ENCODE data around the gene TAL1.

Gene TAL1

DNA sequence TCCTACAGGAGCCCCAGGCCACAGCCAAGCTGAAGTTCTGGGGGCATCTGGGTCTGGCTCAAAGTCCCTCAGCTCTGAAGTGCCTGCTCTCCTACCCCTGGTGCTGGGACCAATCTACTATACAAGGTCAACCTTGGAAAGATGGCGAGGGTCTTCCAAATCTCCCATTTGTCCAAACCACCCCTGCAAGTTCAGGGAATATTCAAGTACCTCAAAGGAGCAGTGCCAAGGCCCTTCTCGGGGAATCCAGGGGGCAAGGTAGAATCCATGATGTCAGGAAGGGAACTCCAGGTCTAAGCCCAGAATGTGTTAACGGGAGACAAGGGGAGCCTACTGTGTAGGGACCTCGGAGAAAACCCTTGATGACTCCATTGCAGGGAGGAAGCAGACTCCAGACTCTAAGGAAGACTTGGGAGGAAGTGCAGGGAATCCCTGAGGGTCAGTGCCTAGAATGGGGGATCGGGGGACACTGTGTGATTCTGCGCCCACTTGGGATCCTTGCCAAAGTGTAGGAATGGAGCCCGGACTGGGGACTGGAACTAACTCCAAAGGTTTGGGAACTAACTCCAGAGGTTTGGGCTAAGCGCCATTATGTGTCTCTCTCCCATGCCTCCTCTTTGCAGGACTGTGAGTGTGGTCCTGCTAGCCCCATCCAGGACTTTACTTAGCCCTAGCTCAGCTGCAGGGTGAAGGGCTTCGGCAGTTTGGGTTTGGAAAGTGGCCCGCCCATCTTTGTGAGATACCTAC, 8.7 kb downstream of the TAL1 start:
- peaks cover 62 to 75% of the 10 kb centered on the region in 2 donors for H3K27me3 ChIP-seq (ENCODE audit: control insufficient read depth in 1 of 2, insufficient read depth in 2 of 2, low read length in 2 of 2)

GRCh38 chr1:47222476-47222875, 9.5 kb downstream of the TAL1 start:
- H3K27ac ChIP-seq (ENCODE audit: low read length): no peak overlapping the region
- peaks cover 7% of the 10 kb centered on the region for H3K4me1 ChIP-seq (ENCODE audit: control insufficient read depth, insufficient read depth, low read length)
- peaks cover 0 to 3% of the 10 kb centered on the region in 2 donors for H3K9me3 ChIP-seq (ENCODE audit: control insufficient read depth in 2 of 2, low read length in 2 of 2)
- peaks cover 53 to 66% of the 10 kb centered on the region in 2 donors for H3K27me3 ChIP-seq (ENCODE audit: control insufficient read depth in 1 of 2, insufficient read depth in 2 of 2, low read length in 2 of 2)
- H3K9ac ChIP-seq (ENCODE audit: low read length in 2 of 2): no peak overlapping the region
- H3K4me3 ChIP-seq (ENCODE audit: low read length in 2 of 2): no peak overlapping the region
- no peaks in the 10 kb centered on the region for H3K36me3 ChIP-seq (ENCODE audit: control insufficient read depth in 2 of 2, insufficient read depth in 2 of 2, low read length in 2 of 2)

More for the DNA sequence above, 8.7 kb downstream of the TAL1 start:
- Histone ChIP-seq H3K4me3 (ENCODE audit: low read length in 2 of 2) (no peak overlapping the region), H3K9me3 (ENCODE audit: control insufficient read depth in 2 of 2, low read length in 2 of 2) (peaks cover 0 to 3% of the 10 kb centered on the region in 2 donors), H3K9ac (ENCODE audit: low read length in 2 of 2) (no peak overlapping the region), H3K27ac (ENCODE audit: low read length) (no peak overlapping the region), H3K4me1 (ENCODE audit: control insufficient read depth, insufficient read depth, low read length) (peaks cover 7% of the 10 kb centered on the region), H3K36me3 (ENCODE audit: control insufficient read depth in 2 of 2, insufficient read depth in 2 of 2, low read length in 2 of 2) (no peaks in the 10 kb centered on the region)

- Histone ChIP-seq H3K27ac (ENCODE audit: low read length) (no peak overlapping the region), H3K36me3 (ENCODE audit: control insufficient read depth in 2 of 2, insufficient read depth in 2 of 2, low read length in 2 of 2) (no peaks in the 10 kb centered on the region), H3K9me3 (ENCODE audit: control insufficient read depth in 2 of 2, low read length in 2 of 2) (peaks cover 0 to 3% of the 10 kb centered on the region in 2 donors), H3K9ac (ENCODE audit: low read length in 2 of 2) (no peak overlapping the region), H3K4me1 (ENCODE audit: control insufficient read depth, insufficient read depth, low read length) (no peaks in the 10 kb centered on the region), H3K4me3 (ENCODE audit: low read length in 2 of 2) (no peak overlapping the region), H3K27me3 (ENCODE audit: control insufficient read depth in 1 of 2, insufficient read depth in 2 of 2, low read length in 2 of 2) (peaks cover 36 to 43% of the 10 kb centered on the region in 2 donors)
Measured at GRCh38 chr1:47219590-47220220, 12.3 kb downstream of the TAL1 start.

DNA sequence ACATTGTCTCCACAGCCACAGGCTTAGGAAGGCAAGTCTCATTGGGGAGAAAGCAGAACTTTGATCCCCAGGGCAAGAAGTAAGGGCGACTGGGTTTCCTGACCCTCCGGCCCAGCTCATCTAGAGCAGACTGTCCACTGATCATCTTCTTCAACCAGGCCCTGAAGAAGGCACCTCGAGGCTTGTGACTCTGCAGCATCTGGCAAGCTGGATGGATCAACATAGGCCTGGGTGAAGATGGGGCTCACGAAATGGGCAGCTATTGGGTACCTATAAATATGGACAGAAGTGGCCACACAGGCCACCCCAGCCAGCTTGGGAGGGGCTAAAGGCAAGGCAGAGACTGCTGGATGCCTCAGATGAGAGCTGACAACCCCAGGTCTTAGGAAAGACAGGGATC, 13.0 kb downstream of the TAL1 start:
- Histone ChIP-seq H3K36me3 (ENCODE audit: control insufficient read depth in 2 of 2, insufficient read depth in 2 of 2, low read length in 2 of 2) (no peaks in the 10 kb centered on the region), H3K27ac (ENCODE audit: low read length) (no peak overlapping the region)

DNA sequence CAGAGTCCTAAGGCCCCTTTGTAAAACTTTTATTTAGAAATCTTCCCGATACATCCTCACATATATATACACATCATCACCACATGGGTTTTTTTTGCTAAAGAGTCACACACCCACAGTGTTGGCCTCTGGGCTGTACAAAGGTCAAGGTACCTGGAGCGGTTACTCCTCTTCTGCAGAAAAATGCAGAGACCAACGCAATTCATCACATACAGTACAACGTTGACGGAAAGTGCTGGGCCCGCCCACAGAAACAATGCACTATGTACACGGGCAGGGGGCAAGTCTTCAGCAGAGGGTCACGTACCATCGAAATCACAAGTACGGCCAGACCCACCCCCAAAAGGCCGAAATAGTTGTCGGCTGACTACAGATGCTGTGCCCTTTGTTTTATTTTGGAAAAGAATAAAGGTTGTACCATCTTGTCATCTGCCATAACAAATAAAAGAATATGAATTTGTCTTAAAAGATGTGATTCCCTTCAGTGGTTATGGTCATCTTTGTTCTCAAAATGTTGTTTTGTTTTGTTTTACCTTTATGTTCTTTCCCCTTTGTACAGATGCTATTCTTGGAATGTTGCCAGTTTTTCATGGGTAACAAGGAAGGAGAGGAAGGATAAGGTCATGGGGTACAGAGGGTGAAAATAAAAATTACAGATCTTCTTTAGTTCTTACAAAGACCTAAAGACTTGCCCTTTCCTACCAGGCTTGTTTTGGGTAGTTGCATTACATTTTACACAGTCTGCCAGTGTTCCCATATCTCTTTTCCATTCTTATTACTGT, 15.6 kb downstream of the TAL1 start:
- H3K27ac ChIP-seq (ENCODE audit: low read length): no peak overlapping the region
- H3K27me3 ChIP-seq (ENCODE audit: control insufficient read depth in 1 of 2, insufficient read depth in 2 of 2, low read length in 2 of 2): peaks cover 13 to 16% of the 10 kb centered on the region in 2 donors
- H3K9me3 ChIP-seq (ENCODE audit: control insufficient read depth in 2 of 2, low read length in 2 of 2): no peaks in the 10 kb centered on the region
- no peak overlapping the region for H3K4me3 ChIP-seq (ENCODE audit: low read length in 2 of 2)
- H3K4me1 ChIP-seq (ENCODE audit: control insufficient read depth, insufficient read depth, low read length): peaks cover 3% of the 10 kb centered on the region
- no peaks in the 10 kb centered on the region for H3K36me3 ChIP-seq (ENCODE audit: control insufficient read depth in 2 of 2, insufficient read depth in 2 of 2, low read length in 2 of 2)
- no peak overlapping the region for H3K9ac ChIP-seq (ENCODE audit: low read length in 2 of 2)

More for the DNA sequence above, 13.0 kb downstream of the TAL1 start:
- Histone ChIP-seq H3K9me3 (ENCODE audit: control insufficient read depth in 2 of 2, low read length in 2 of 2) (peaks cover 0 to 3% of the 10 kb centered on the region in 2 donors), H3K9ac (ENCODE audit: low read length in 2 of 2) (no peak overlapping the region), H3K27me3 (ENCODE audit: control insufficient read depth in 1 of 2, insufficient read depth in 2 of 2, low read length in 2 of 2) (peaks cover 33 to 36% of the 10 kb centered on the region in 2 donors), H3K4me1 (ENCODE audit: control insufficient read depth, insufficient read depth, low read length) (no peaks in the 10 kb centered on the region), H3K4me3 (ENCODE audit: low read length in 2 of 2) (no peak overlapping the region)

GRCh38 chr1:47215713-47216112, 16.3 kb downstream of the TAL1 start:
- H3K27me3 ChIP-seq (ENCODE audit: control insufficient read depth in 1 of 2, insufficient read depth in 2 of 2, low read length in 2 of 2): peaks cover 7 to 15% of the 10 kb centered on the region in 2 donors
- H3K4me1 ChIP-seq (ENCODE audit: control insufficient read depth, insufficient read depth, low read length): peaks cover 3% of the 10 kb centered on the region
- H3K9ac ChIP-seq (ENCODE audit: low read length in 2 of 2): no peak overlapping the region
- H3K4me3 ChIP-seq (ENCODE audit: low read length in 2 of 2): no peak overlapping the region
- no peaks in the 10 kb centered on the region for H3K9me3 ChIP-seq (ENCODE audit: control insufficient read depth in 2 of 2, low read length in 2 of 2)
- no peaks in the 10 kb centered on the region for H3K36me3 ChIP-seq (ENCODE audit: control insufficient read depth in 2 of 2, insufficient read depth in 2 of 2, low read length in 2 of 2)
- no peak overlapping the region for H3K27ac ChIP-seq (ENCODE audit: low read length)

DNA sequence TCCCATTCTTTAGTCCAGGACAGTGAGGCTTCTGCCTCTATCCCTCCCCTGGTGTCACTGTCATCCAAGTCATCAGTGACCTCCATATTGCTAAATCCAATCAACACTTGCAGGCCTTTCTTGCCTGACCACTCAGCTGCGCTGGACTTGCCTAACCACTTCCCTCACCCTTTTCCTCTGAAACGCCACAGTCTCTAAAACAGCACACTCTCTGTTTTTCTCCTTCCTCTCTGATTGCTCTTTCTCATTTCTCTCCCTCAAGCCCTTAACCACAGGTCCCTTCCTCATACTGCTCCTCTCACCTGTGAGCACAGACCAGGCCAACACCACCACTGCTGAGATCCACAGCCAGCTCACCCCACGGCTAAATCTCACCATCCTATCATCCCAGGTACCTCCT, 17.5 kb downstream of the TAL1 start:
- H3K27me3 ChIP-seq (ENCODE audit: control insufficient read depth in 1 of 2, insufficient read depth in 2 of 2, low read length in 2 of 2): peaks cover 3 to 19% of the 10 kb centered on the region in 2 donors
- no peak overlapping the region for H3K9ac ChIP-seq (ENCODE audit: low read length in 2 of 2)
- H3K36me3 ChIP-seq (ENCODE audit: control insufficient read depth in 2 of 2, insufficient read depth in 2 of 2, low read length in 2 of 2): no peaks in the 10 kb centered on the region
- no peak overlapping the region for H3K4me3 ChIP-seq (ENCODE audit: low read length in 2 of 2)
- peaks cover 3% of the 10 kb centered on the region for H3K4me1 ChIP-seq (ENCODE audit: control insufficient read depth, insufficient read depth, low read length)
- no peaks in the 10 kb centered on the region for H3K9me3 ChIP-seq (ENCODE audit: control insufficient read depth in 2 of 2, low read length in 2 of 2)
- no peak overlapping the region for H3K27ac ChIP-seq (ENCODE audit: low read length)

DNA sequence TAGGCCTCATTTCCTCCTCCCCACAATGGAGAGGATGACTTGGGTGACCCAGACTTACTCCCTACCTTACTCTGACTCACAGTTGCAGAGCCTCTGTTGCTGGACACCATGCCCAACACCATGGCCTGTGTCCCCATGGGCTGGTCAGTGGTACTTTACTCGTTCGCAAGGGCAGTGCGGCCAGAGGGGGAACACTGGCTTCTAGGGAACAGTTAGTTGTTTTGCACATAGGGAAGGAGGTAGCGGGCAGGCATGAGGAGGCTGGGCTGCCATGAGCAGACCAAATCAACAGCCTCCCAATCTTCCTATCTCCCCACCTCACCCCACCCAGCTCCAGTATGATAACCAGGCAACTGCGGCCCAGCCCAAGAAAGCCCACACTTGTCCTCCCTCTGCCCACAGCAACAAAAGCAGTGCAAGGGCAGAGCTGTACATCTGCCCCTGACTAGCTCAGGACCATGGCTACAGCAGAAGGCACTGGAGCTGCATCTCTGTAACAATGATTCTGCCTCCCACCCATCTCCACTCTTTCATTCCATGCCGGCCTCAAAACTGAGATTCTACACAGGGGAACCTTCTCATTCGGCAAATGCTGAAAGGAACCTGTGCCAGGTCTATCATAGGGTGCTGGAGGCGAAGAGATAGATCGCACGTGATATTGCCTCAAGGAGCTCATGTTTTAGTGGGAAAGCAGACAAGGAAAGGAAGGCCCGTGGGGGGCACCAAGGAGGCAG, 18.6 kb downstream of the TAL1 start:
- Histone ChIP-seq H3K9ac (ENCODE audit: low read length in 2 of 2) (no peak overlapping the region), H3K4me3 (ENCODE audit: low read length in 2 of 2) (no peak overlapping the region), H3K9me3 (ENCODE audit: control insufficient read depth in 2 of 2, low read length in 2 of 2) (no peaks in the 10 kb centered on the region), H3K4me1 (ENCODE audit: control insufficient read depth, insufficient read depth, low read length) (peaks cover 3% of the 10 kb centered on the region), H3K27ac (ENCODE audit: low read length) (no peak overlapping the region), H3K36me3 (ENCODE audit: control insufficient read depth in 2 of 2, insufficient read depth in 2 of 2, low read length in 2 of 2) (no peaks in the 10 kb centered on the region), H3K27me3 (ENCODE audit: control insufficient read depth in 1 of 2, insufficient read depth in 2 of 2, low read length in 2 of 2) (peaks cover 3 to 26% of the 10 kb centered on the region in 2 donors)

- Histone ChIP-seq H3K27me3 (ENCODE audit: control insufficient read depth in 1 of 2, insufficient read depth in 2 of 2, low read length in 2 of 2) (peaks cover 7 to 26% of the 10 kb centered on the region in 2 donors), H3K27ac (ENCODE audit: low read length) (no peak overlapping the region)
Measured at GRCh38 chr1:47212636-47213229, 19.3 kb downstream of the TAL1 start.

GRCh38 chr1:47211796-47212269, 20.2 kb downstream of the TAL1 start:
- Histone ChIP-seq H3K4me1 (ENCODE audit: control insufficient read depth, insufficient read depth, low read length) (peaks cover 3% of the 10 kb centered on the region), H3K36me3 (ENCODE audit: control insufficient read depth in 2 of 2, insufficient read depth in 2 of 2, low read length in 2 of 2) (no peaks in the 10 kb centered on the region), H3K4me3 (ENCODE audit: low read length in 2 of 2) (no peak overlapping the region), H3K27ac (ENCODE audit: low read length) (no peak overlapping the region), H3K9me3 (ENCODE audit: control insufficient read depth in 2 of 2, low read length in 2 of 2) (no peaks in the 10 kb centered on the region), H3K9ac (ENCODE audit: low read length in 2 of 2) (no peak overlapping the region), H3K27me3 (ENCODE audit: control insufficient read depth in 1 of 2, insufficient read depth in 2 of 2, low read length in 2 of 2) (peaks cover 8 to 26% of the 10 kb centered on the region in 2 donors)

More at GRCh38 chr1:47212636-47213229, 19.3 kb downstream of the TAL1 start:
- no peaks in the 10 kb centered on the region for H3K36me3 ChIP-seq (ENCODE audit: control insufficient read depth in 2 of 2, insufficient read depth in 2 of 2, low read length in 2 of 2)
- no peaks in the 10 kb centered on the region for H3K9me3 ChIP-seq (ENCODE audit: control insufficient read depth in 2 of 2, low read length in 2 of 2)
- H3K9ac ChIP-seq (ENCODE audit: low read length in 2 of 2): no peak overlapping the region
- no peak overlapping the region for H3K4me3 ChIP-seq (ENCODE audit: low read length in 2 of 2)
- peaks cover 3% of the 10 kb centered on the region for H3K4me1 ChIP-seq (ENCODE audit: control insufficient read depth, insufficient read depth, low read length)

Data from stomach smooth muscle (tissue), 2 donors.